IMR-90 (cell line): ENCODE results near the gene UBD.

Experiments
- BHLHE40 ChIP-seq: fragments of 150-350 bp; IDR thresholded peaks from 2 replicates; pipeline ENCODE4 v1.6.1; 2016; ENCODE audit warnings: mild to moderate bottlenecking, low read depth, low read length
- CEBPB ChIP-seq: IDR thresholded peaks from 2 replicates; pipeline ENCODE4 v1.6.1; 2012; ENCODE audit warnings: low read depth, low read length, improper control_type of control experiment
- CTCF ChIP-seq: conservative IDR thresholded peaks from 2 replicates; pipeline ENCODE4 v1.5.1; 2012; ENCODE audit warnings: mild to moderate bottlenecking, low read depth, low read length, improper control_type of control experiment
- MAFK ChIP-seq: IDR thresholded peaks from 2 replicates; pipeline ENCODE4 v1.6.1; 2012; ENCODE audit warnings: low read depth, low read length, improper control_type of control experiment
- MAZ ChIP-seq: IDR thresholded peaks from 2 replicates; pipeline ENCODE4 v1.6.1; 2012; ENCODE audit warnings: low read depth, mild to moderate bottlenecking, low read length, improper control_type of control experiment, moderate library complexity, borderline replicate concordance
- MXI1 ChIP-seq: IDR thresholded peaks from 2 replicates; pipeline ENCODE4 v1.6.1; 2012; ENCODE audit warnings: low read depth, mild to moderate bottlenecking, low read length, moderate library complexity, borderline replicate concordance
- NFE2L2 ChIP-seq: fragments of 150-350 bp; IDR thresholded peaks from 2 replicates; pipeline ENCODE4 v1.6.1; 2016; ENCODE audit warnings: low read depth, mild to moderate bottlenecking, low read length
- POLR2A ChIP-seq: IDR thresholded peaks from 2 replicates; pipeline ENCODE4 v1.6.1; 2012; ENCODE audit warnings: mild to moderate bottlenecking, low read depth, low read length
- RAD21 ChIP-seq: IDR thresholded peaks from 2 replicates; pipeline ENCODE4 v1.6.1; 2012; ENCODE audit warnings: low read length, improper control_type of control experiment
- RCOR1 ChIP-seq: IDR thresholded peaks from 2 replicates; pipeline ENCODE4 v1.6.1; 2012; ENCODE audit warnings: mild to moderate bottlenecking, low read length, improper control_type of control experiment; ENCODE audit not compliant: insufficient replicate concordance
- RFX5 ChIP-seq: IDR thresholded peaks from 2 replicates; pipeline ENCODE4 v1.8.0; 2012; ENCODE audit warnings: low read depth, mild to moderate bottlenecking, low read length, moderate library complexity
- SMC3 ChIP-seq: fragments of 150-350 bp; IDR thresholded peaks from 2 replicates; pipeline ENCODE4 v1.6.1; 2016; ENCODE audit warnings: low read depth, mild to moderate bottlenecking, antibody characterized with exemption, low read length, moderate library complexity
- USF2 ChIP-seq: fragments of 150-350 bp; IDR thresholded peaks from 2 replicates; pipeline ENCODE4 v1.6.1; 2017; ENCODE audit warnings: mild to moderate bottlenecking, antibody characterized with exemption, low read length, low read depth

- TF ChIP-seq CTCF, result no peak
- no peak for TF ChIP-seq RCOR1
- TF ChIP-seq POLR2A, result no peak
- no peak for TF ChIP-seq RAD21
- no peak for TF ChIP-seq SMC3
- TF ChIP-seq RFX5, result no peak
- TF ChIP-seq CEBPB, result no peak
- no peak for TF ChIP-seq MAZ
- TF ChIP-seq MAFK, result no peak
- TF ChIP-seq USF2, result no peak
- no peak for TF ChIP-seq BHLHE40
- TF ChIP-seq MXI1, result no peak
- no peak for TF ChIP-seq NFE2L2
Observed at GRCh38 chr6:29517728-29518440, 41.6 kb downstream of the UBD start.
